CD4-positive, alpha-beta T cell treated with Interleukin-17A for 4 hours (primary cell): ENCODE data around the gene EPS15.
A peak's percentile ranks its signal among the peaks of the same experiment; 100 is the strongest.
"Not testable (repeated sequence)": the region's sequence is repeated elsewhere in the genome, so short reads cannot be mapped to it uniquely, and the experiment has no call there.

Source experiments
- DNase-seq: peaks from one replicate; pipeline ENCODE4 v3.0.0-alpha.2; 2020; ENCODE audit warnings: mixed read lengths

EPS15 gene

DNA sequence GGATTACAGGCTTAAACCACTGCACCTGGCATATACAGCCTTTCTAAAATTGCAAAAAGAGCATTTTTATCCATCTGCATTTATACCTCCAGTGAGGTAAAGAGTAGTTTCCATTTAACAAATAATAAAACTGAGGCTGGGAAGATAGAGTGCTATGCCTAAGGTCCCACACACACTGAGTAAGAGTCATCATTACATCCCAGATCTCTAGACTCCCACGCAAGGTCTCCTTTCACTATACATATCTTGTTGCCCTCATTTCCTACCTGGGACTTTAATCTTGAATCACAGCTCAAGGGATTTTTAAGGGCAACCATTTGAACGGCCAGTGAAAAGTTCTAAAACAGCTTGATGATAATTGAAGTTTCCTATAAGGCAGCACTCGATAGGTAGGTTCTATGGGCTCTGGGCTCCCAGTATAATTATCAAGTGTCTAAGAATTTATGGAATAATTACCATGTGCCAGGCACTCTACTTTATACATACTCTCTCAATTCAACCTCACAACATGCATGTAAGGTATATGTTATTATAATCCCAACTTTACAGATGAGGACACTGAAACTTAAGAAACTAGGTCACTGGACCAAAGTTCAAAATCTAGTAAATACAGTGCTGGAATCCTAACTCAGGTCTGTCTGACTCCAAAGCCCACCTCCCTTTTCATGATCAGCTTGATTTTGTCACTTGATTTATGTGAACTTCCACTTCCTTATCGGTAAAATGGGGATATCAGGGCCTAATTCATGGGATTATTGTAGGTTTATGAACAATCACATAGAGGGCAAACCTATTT, 23.3 kb upstream of the EPS15 start:
- no peak for DNase-seq

- DNase-seq, result no peak
Observed at GRCh38 chr1:51541313-51542050, 22.4 kb upstream of the EPS15 start.

DNA sequence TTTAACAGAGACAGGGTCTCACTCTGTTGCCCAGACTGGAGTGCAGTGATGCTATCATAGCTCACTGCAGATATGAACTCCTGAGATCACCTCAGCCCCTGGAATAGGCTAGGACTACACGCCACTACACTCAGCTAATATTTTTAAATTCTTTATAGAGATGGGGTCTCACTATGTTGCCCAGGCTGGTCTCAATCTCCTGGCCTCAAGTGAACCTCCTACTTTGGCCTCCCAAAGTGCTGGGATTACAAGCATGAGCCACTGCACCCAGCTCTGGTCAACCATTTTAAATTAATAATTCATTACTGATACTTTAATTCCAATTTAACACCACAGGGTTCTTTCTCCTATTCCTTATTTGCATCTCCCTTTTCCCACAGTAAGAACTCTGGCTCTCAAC, 18.5 kb upstream of the EPS15 start:
- DNase-seq, result no peak

DNA sequence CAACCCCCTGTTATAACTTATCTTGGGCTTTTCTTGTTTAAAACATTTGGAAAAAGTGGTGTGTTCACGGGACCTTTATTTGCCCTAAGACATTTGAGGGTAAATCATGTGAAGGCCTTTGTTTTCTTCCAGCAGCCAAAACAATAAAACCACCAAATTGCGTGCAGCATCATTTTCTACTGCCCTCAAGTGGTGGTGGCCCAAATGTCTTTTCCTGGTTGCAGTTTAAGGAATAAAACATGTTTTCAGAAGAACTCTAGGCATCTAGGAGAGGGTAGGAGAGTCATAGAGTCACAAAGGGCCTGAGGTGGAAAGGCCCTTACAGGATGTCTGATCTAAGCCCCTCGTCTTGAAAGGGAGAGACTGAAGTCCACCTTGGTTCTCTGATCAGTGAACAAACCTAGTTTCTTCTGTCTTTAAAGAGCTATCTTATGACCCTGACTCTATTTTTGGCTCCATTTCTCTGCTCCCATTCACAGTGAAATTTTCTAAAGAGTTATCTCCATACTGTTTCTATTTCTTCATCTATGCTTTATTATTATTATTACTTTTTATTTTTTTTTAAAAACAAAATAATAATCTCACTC, 16.0 kb upstream of the EPS15 start:
- peak; percentile 52 for DNase-seq

- DNase-seq, result no peak
Observed at GRCh38 chr1:51534447-51534846, 15.4 kb upstream of the EPS15 start.

DNA sequence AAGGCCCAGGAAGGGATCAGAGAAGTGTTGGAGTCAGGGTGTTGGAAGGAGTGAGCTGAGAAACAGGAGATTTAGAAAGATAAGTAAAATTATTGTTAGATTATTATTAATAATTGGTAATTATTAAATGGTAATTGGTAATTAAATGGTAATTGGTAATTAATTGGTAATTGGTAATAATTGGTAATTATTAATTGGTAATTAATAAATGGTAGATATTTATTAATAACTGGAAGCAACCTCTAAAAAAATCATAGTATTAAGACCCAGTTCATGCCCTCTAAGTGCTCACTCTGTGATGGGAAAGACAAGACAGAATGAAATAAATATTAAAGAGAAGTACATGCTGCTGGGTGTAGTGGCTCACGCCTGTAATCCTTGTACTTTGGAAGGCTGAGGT, 13.8 kb upstream of the EPS15 start:
- DNase-seq, result no peak

- not testable (repeated sequence) for DNase-seq
Observed at GRCh38 chr1:51530447-51530846, 11.4 kb upstream of the EPS15 start.

GRCh38 chr1:51527144-51527543, 8.1 kb upstream of the EPS15 start:
- no peak for DNase-seq

- DNase-seq, result no peak
Observed at GRCh38 chr1:51526248-51526647, 7.2 kb upstream of the EPS15 start.

GRCh38 chr1:51525295-51525694, 6.2 kb upstream of the EPS15 start:
- DNase-seq, result no peak

GRCh38 chr1:51524817-51525216, 5.8 kb upstream of the EPS15 start:
- DNase-seq, result no peak

- no peak for DNase-seq
Observed at GRCh38 chr1:51523931-51524330, 4.9 kb upstream of the EPS15 start.

GRCh38 chr1:51520700-51521248, 1.7 kb upstream of the EPS15 start:
- DNase-seq, result no peak

DNA sequence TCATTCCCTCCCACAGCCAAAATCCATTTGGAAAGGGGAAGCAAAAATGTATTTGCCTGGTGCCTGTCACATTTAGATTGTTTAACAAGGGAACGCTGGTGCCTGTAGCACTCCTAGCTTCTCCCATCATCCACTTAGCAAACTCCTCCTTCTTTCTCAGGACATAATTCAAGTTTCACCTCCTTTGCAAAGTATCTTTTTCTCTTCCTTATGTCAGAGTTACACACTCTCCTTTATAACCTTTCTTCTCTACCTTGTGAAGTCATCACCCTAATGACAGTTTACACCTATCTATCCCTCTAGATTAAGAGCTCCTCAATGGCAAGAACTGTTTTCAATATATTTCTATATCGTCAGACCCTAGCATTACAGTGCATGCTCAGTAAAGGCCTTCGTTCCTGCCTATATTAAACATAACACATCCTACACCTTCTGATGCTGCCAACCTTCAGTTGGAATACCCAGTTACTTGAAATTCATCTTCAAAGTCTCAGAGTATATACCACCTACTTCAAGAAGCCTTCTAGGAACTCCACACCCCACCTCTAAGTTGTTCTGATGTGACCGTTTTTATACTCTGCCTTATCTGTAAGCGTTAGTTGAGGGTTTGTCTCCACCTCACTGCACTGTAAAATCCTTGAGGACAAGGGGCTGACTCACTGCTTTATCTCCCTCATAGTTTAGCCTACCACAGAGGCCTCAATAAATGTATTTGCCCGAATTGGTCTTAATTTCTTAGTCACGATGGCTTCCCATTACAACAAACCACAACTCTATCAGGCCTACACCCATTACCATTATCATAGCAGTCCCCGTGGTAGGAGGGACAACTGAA, 1.0 kb upstream of the EPS15 start:
- DNase-seq, result no peak

DNA sequence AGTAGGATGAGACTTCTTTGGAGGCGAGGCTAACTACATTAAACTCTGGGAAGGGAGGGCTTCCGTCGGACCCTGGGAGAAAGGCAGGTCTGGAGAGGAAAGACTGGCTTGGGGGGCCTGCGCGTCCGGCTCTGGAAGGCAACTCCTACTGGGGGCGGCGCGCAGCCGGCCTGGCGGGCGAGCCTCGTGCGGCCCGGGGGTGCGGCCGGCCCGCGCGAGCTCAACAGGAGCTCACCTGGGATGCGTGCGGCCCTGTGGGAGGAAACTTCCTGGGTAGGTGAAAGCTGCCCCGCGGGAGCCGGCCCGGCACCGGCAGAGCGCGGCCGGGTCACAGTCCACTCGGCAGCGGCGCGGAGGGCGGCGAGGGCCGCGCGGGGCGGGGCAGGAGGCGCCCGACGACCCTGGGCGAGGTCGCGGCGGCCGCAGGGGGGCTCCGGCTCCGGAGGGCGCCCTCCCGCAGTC, 449 bp downstream of the EPS15 start:
- peak; percentile 60 for DNase-seq

GRCh38 chr1:51518033-51518585, 957 bp downstream of the EPS15 start:
- DNase-seq, result peak; percentile 47

GRCh38 chr1:51517361-51518032, 1.6 kb downstream of the EPS15 start:
- no peak for DNase-seq

GRCh38 chr1:51516649-51517158, 2.4 kb downstream of the EPS15 start:
- DNase-seq, result no peak

GRCh38 chr1:51515982-51516648, 3.0 kb downstream of the EPS15 start:
- DNase-seq, result no peak

- DNase-seq, result peak; percentile 7
Observed at GRCh38 chr1:51515312-51515960, 3.6 kb downstream of the EPS15 start.
